ENCODE data around the gene VANGL1.

VANGL1 gene

DNA sequence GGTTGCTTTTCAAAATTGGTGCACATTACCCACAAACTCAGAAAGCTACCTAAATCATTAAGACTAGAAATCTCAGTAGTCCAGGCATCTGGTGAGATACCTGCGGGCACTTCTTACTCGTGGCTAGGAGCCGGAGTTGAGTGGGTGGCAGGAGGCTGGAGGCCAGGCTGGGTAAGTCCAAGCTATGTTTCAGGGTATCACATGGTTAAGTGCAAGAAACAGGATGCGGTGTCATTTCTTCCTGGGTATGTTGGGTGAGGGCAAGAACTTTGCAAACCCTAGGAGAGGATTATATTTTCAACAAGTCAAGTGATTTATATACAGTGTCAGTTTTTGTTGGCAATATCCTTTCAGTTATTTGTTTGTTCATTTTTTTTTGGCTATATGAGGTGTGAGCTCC, 41.0 kb downstream of the VANGL1 start:
- no peaks in the 10 kb centered on the region for H3K27me3 Mint-ChIP-seq
- H3K4me3 Mint-ChIP-seq = no peak overlapping the region
- peaks cover 20% of the 10 kb centered on the region for H3K36me3 Mint-ChIP-seq
- no peaks in the 10 kb centered on the region for H3K9me3 Mint-ChIP-seq
- H3K4me1 Mint-ChIP-seq = peaks cover 6% of the 10 kb centered on the region
- CTCF ChIA-PET = interaction anchor here (1.4 kb wide), 1 partner anchor 24 kb away, joined by 4 read pairs; no protein-coding TSS in a partner anchor
- no peak for DNase-seq
- H3K27ac Mint-ChIP-seq = no peak overlapping the region

DNA sequence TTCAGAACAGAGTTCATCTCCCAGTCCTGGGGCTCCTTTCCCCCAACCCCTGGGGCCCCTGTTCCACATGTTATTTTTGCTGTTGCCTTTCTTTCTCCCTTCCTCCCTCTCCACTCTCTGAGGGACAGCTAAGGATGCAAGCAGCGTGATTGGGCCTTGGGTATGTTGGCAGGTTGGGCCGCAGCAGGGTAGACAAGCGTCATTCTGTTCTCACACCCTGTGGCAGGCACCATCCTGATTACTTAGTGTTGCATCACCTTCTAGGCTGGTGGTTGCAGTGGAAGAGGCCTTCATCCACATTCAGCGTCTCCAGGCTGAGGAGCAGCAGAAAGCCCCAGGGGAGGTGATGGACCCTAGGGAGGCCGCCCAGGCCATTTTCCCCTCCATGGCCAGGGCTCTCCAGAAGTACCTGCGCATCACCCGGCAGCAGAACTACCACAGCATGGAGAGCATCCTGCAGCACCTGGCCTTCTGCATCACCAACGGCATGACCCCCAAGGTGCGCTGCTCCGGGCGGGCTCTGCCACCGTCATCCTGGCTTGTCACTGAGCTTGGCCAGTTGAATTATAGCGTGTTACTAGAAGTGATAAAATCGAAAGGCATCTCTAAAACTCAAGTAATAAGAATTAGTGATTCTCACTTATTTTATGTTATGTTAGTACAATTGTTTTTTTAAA, 43.4 kb downstream of the VANGL1 start:
- H3K4me1 Mint-ChIP-seq = peaks cover 6% of the 10 kb centered on the region
- H3K9me3 Mint-ChIP-seq = no peaks in the 10 kb centered on the region
- H3K27me3 Mint-ChIP-seq = no peaks in the 10 kb centered on the region
- CTCF ChIA-PET = interaction anchor here (1.9 kb wide), 1 partner anchor 76 kb away, joined by 4 read pairs; no protein-coding TSS in a partner anchor
- DNase-seq = no peak
- H3K4me3 Mint-ChIP-seq = no peak overlapping the region
- H3K27ac Mint-ChIP-seq = no peak overlapping the region
- peaks cover 27% of the 10 kb centered on the region for H3K36me3 Mint-ChIP-seq

DNA sequence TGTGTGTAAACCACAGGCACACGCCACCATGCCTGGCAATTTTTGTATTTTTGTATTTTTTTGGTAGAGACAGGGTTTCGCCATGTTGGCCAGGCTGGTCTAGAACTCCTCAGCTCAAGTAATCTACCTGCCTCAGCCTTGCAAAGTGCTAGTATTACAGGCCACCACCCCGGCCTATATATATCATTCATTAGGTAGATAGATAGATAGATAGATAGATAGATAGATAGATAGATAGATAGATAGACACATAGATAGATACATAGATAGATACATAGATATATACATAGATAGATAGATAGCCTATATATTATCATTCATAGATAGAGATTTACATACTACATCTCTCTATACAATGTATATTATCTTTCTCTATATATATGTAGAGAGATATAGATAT, 46.0 kb downstream of the VANGL1 start:
- Mint-ChIP-seq H3K4me1 (peaks cover 3% of the 10 kb centered on the region), H3K36me3 (peaks cover 30% of the 10 kb centered on the region), H3K27me3 (no peaks in the 10 kb centered on the region), H3K4me3 (no peak overlapping the region), H3K27ac (no peak overlapping the region), H3K9me3 (no peaks in the 10 kb centered on the region)
- no peak for DNase-seq
- CTCF ChIA-PET = interaction anchor here (1.3 kb wide), 1 partner anchor 19 kb away, joined by 5 read pairs; no protein-coding TSS in a partner anchor

DNA sequence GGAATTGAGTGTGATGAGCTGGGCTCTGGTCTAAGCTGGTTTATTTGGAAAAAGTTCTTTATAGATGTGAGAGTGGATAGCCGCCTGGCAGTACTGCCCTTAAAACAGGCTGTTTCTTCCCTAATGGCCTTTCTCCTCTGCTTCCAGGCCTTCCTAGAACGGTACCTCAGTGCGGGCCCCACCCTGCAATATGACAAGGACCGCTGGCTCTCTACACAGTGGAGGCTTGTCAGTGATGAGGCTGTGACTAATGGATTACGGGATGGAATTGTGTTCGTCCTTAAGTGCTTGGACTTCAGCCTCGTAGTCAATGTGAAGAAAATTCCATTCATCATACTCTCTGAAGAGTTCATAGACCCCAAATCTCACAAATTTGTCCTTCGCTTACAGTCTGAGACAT, 49.2 kb downstream of the VANGL1 start:
- Mint-ChIP-seq H3K27me3 (no peaks in the 10 kb centered on the region), H3K4me1 (no peaks in the 10 kb centered on the region), H3K9me3 (no peaks in the 10 kb centered on the region), H3K27ac (no peak overlapping the region), H3K4me3 (no peak overlapping the region), H3K36me3 (peaks cover 15% of the 10 kb centered on the region)
- CTCF ChIA-PET = no interaction called here
- DNase-seq = no peak

DNA sequence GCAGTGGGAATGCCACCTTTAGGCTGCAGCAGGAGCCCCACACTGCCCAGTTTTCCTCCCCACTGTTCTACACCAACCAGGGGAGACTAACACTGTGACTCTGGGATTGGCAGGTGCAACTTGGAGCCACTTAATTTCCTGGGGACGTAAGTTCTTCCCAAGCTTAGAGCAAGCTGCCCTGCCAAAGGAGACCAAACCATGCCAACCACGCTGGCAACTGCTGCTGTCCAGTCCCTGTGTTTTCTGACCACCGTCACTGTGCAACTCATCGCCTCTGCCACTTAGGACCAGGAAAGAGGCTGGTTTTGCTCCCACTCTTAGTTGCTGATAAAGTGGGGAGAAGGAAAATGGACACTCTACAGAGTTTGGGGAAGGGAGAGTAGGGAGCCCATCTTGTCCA, 50.5 kb downstream of the VANGL1 start:
- DNase-seq = no peak
- H3K4me1 Mint-ChIP-seq = no peaks in the 10 kb centered on the region
- H3K36me3 Mint-ChIP-seq = peaks cover 14% of the 10 kb centered on the region
- no peak overlapping the region for H3K27ac Mint-ChIP-seq
- H3K4me3 Mint-ChIP-seq = no peak overlapping the region
- H3K9me3 Mint-ChIP-seq = no peaks in the 10 kb centered on the region
- no peaks in the 10 kb centered on the region for H3K27me3 Mint-ChIP-seq
- CTCF ChIA-PET = no interaction called here

DNA sequence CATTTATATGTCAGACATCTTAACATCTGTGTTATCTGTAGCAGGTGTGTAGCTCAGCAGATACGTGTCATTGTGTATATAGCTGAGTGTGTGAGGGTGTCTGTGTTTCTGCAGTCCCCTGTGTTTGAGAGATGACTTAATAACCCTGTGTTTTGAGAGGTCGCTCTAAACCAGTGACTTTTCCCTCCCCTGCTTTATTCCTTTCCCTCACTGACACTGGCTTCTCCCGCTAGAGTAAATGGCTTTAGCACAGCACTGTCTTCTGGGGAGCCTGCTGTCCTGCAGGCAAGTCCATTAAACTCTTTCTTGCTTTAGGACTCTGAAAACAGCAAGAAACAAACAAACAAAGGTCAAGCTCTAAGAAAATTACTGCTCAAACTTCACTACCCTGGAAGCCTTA, 53.0 kb downstream of the VANGL1 start:
- H3K9me3 Mint-ChIP-seq = no peaks in the 10 kb centered on the region

DNA sequence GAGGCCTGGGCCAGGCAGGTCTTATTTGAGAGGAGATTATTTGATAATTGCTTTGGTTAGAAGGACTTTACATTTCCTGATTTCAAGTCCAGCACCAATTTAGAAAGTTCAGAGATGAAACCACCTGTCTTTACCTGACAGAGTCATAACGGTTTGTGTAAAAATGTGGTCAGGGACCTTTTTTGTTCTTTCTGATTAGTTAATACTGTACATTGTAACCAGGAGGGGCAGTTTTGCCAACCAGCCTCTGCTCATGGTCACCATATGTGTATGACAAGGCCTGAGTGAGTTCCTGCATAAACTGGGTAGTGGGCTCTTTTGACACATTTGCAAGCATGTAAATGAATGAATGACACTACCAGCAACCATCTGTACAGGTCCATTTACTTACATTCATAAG, 55.8 kb downstream of the VANGL1 start:
- Mint-ChIP-seq H3K36me3 (peaks cover 3% of the 10 kb centered on the region), H3K4me1 (no peaks in the 10 kb centered on the region), H3K27me3 (peaks cover 14% of the 10 kb centered on the region), H3K9me3 (no peaks in the 10 kb centered on the region), H3K27ac (no peak overlapping the region), H3K4me3 (no peak overlapping the region)
- no peak for DNase-seq
- CTCF ChIA-PET = no interaction called here

More for the DNA sequence above, 53.0 kb downstream of the VANGL1 start:
- H3K27me3 Mint-ChIP-seq = peaks cover 3% of the 10 kb centered on the region
- H3K4me3 Mint-ChIP-seq = no peak overlapping the region
- H3K27ac Mint-ChIP-seq = no peak overlapping the region
- peaks cover 11% of the 10 kb centered on the region for H3K36me3 Mint-ChIP-seq
- no peak for DNase-seq
- CTCF ChIA-PET = interaction anchor here (1.4 kb wide), 1 partner anchor 11 kb away, joined by 4 read pairs; no protein-coding TSS in a partner anchor
- H3K4me1 Mint-ChIP-seq = no peaks in the 10 kb centered on the region

DNA sequence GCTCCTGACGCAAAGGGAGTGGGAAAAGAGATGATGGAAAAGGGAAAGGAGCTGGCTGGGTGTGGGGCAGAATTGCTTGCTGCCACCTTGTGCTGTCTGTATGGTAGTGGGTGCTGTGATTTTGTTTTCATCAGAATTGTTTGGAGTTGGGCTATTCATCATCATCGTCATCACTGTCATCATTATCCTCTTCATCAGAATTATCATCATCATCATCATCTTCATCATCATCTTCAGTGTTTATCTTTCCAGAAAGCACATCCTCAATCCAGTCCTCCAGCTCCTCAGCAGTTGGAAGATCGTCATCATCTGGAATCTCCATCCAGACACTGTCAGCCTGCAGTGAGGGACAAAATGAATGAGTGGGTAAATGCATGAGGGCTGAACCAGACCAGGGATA, 59.3 kb downstream of the VANGL1 start:
- H3K9me3 Mint-ChIP-seq = no peaks in the 10 kb centered on the region
- no peak for DNase-seq
- H3K27ac Mint-ChIP-seq = no peak overlapping the region
- H3K4me3 Mint-ChIP-seq = no peak overlapping the region
- CTCF ChIA-PET = interaction anchor here (0.7 to 1.1 kb wide), 2 partner anchors 106 to 803 kb away, joined by 3 to 4 read pairs; no protein-coding TSS in a partner anchor
- H3K36me3 Mint-ChIP-seq = no peaks in the 10 kb centered on the region
- H3K4me1 Mint-ChIP-seq = no peaks in the 10 kb centered on the region
- peaks cover 14% of the 10 kb centered on the region for H3K27me3 Mint-ChIP-seq

DNA sequence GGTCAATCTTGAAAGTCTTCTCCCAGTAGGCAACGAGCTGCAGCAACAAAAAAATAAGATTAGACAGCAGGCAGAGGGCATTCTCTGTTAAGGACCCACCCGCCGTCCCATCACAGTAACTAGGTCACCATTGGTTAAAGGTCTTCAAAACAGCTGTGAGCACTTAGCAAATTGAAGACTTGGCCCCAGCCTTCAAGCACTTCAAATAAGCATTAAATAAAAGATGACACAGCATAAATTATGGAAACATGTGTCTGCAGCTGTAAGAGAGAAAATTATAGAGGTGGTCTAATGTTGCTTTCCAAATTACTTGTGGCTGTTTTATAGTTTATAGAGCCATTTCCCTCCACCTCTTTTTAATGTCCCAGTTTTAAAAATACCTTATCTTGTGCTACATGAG, 61.2 kb downstream of the VANGL1 start:
- no peaks in the 10 kb centered on the region for H3K36me3 Mint-ChIP-seq
- H3K4me1 Mint-ChIP-seq = no peaks in the 10 kb centered on the region
- peaks cover 18% of the 10 kb centered on the region for H3K27me3 Mint-ChIP-seq
- H3K4me3 Mint-ChIP-seq = no peak overlapping the region
- no peaks in the 10 kb centered on the region for H3K9me3 Mint-ChIP-seq
- CTCF ChIA-PET = interaction anchor here (7.3 kb wide), 1 partner anchor 95 kb away, joined by 74 read pairs; no protein-coding TSS in a partner anchor
- DNase-seq = no peak
- no peak overlapping the region for H3K27ac Mint-ChIP-seq

DNA sequence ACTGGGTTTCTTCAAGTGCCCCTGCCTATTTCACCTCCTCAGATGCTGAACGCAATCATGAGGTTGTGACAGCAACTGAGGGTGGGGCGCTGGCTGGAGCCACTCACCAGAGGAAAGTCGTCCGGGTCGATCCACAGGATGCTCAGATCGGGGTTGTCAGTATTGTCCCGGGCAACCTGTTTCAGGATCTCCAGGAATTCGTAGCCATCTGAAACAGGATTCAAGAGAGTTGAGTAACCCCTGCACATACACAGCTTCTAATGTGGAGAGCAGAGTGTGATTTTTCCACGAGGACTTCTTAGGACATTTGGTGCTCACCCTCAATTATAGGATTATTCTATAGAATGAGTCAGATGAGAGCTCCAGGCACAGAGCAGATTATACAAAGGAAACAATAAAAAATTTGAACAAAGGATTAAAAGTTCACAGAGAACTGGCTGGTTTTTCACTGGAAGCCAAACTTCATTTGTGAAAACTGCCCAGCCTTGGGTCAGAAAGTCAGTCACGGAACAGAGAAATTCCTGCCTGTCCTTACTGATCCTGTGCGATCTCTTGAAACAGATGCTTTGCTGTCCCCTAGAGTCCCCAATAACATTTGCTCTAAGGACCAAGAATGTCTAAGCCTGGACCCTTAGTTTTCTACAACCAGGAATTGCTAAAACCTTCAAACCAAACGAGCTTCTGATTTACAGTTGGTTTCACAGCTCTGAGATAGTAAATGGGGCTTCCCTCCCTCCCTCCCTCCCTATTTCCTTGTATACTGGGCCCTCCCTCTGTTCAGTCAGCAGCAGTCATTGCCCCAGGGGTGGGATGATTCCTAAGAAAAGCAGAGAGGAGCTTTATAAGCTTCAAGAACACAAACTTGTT, 63.5 kb downstream of the VANGL1 start:
- no peak for DNase-seq
- H3K9me3 Mint-ChIP-seq = no peaks in the 10 kb centered on the region
- CTCF ChIA-PET = interaction anchor here (0.6 to 7.3 kb wide), 4 partner anchors 10 to 110 kb away, joined by 3 to 74 read pairs (median 6); no protein-coding TSS in a partner anchor
- H3K27ac Mint-ChIP-seq = no peak overlapping the region
- no peaks in the 10 kb centered on the region for H3K4me1 Mint-ChIP-seq
- H3K27me3 Mint-ChIP-seq = peaks cover 17% of the 10 kb centered on the region
- H3K4me3 Mint-ChIP-seq = no peak overlapping the region
- no peaks in the 10 kb centered on the region for H3K36me3 Mint-ChIP-seq

DNA sequence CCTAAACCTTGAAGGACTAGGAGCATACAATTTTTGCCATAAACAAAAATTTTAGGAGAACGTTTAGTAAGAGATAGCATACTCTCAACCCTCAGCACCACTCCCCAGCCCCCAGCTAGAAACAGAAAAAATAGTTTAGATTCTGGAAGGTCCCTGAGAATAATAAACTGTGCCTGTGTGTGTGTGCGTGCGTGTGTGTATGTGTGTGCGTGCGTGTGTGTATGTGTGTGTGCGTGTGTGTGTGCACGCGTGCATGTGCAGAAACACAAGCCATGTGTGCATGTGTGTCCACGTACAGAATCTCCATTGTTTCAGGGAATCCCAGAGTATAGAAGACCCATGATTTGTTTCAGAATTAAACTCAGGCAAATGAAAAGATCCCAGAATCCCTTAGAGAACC, 64.2 kb downstream of the VANGL1 start:
- no peak overlapping the region for H3K27ac Mint-ChIP-seq
- H3K4me3 Mint-ChIP-seq = no peak overlapping the region
- CTCF ChIA-PET = interaction anchor here (0.7 to 7.3 kb wide), 19 partner anchors 11 to 515 kb away, joined by 3 to 74 read pairs (median 4); no protein-coding TSS in a partner anchor
- DNase-seq = no peak
- no peaks in the 10 kb centered on the region for H3K36me3 Mint-ChIP-seq
- H3K27me3 Mint-ChIP-seq = peaks cover 21% of the 10 kb centered on the region
- no peaks in the 10 kb centered on the region for H3K4me1 Mint-ChIP-seq
- no peaks in the 10 kb centered on the region for H3K9me3 Mint-ChIP-seq

DNA sequence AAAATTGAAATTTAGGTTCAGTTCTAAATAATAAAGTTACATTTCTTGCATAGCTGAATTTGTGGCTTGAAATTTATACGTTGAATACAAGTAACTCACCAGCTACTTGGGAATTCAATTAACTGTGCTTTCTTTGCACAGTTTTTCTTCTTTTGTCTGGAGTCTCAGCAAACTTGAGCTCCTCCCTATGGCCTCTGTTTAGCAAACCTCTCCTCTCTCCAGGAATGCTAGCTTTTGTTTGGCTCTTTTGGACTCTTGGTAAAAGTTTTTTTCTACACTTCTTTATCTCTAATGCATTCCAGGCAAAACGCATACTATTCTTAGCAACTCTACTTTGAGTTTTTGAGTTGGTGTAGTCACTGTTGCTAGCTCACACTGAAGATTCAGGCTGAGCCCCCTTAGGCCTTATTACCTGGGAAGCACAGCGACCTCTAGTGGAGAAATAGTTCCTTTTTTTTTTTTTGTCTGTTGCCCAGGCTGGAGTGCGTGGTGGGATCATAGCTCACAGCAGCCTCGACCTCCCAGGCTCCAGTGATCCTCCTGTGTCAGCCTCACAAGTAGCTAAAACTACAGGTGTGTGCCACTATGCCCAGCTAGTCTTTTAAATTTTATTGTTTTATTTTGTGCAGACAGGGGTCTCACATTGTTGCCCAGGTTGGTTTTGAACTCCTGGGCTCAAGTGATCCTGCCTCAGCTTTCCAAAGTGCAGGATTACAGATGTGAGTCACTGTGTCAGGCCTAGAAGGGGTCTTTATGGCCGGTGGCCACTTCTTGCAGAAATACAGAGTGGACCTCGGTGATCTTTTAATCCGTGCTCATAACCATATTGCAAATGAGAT, 65.0 kb downstream of the VANGL1 start:
- no peak overlapping the region for H3K4me3 Mint-ChIP-seq
- H3K27me3 Mint-ChIP-seq = peaks cover 21% of the 10 kb centered on the region
- no peaks in the 10 kb centered on the region for H3K9me3 Mint-ChIP-seq
- no peak for DNase-seq
- H3K36me3 Mint-ChIP-seq = no peaks in the 10 kb centered on the region
- H3K27ac Mint-ChIP-seq = no peak overlapping the region
- CTCF ChIA-PET = interaction anchor here (0.7 to 7.3 kb wide), 24 partner anchors 10 to 577 kb away, joined by 3 to 74 read pairs (median 4); no protein-coding TSS in a partner anchor
- no peaks in the 10 kb centered on the region for H3K4me1 Mint-ChIP-seq

DNA sequence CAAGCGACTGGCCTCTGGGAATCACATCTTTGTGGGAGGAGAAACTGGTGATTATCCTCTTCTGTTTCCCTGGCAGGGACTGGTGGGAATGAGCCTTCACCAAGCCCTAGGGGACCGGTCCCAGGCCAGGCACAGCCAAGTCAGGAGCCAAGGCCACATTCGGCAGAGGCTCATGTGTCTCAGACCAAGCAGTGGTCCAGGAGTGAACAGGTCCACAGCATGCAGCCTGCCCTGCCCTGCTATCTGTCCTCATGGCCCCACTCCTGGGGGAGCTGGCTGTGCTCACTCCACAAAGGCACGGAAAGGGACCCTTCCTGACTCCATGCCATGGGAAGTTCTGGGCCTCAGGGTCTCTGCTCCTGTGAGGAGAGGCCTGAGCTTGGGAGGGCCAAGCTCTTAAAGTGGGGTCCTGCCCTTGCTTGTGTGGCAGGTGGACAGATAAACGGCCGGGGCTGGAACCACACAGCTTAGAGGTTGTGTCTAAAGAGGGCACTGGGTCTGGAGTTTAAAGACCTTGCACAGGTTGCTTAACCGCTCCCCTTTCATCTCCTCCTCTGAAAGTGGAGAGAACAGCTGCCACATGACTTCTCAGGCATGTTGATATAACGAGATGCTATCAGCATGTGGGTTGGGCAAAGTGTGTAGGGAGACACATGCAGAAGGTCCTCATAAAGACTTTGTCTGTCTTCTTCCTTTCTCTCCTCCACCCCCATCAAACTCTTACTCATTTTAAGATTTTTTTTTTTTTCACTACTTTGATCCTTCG, 69.3 kb downstream of the VANGL1 start:
- CTCF ChIA-PET = interaction anchor here (1.4 kb wide), 1 partner anchor 270 kb away, joined by 3 read pairs; no protein-coding TSS in a partner anchor
- Mint-ChIP-seq H3K27me3 (peaks cover 25% of the 10 kb centered on the region), H3K36me3 (no peaks in the 10 kb centered on the region), H3K9me3 (no peaks in the 10 kb centered on the region), H3K27ac (no peak overlapping the region), H3K4me3 (no peak overlapping the region), H3K4me1 (no peaks in the 10 kb centered on the region)
- no peak for DNase-seq
